ENCODE data around the gene BLVRA.

The BLVRA gene

GRCh38 chr7:43750016-43750887 lies 8.2 kb upstream of the BLVRA start:
- DNase-seq: no peak

GRCh38 chr7:43752411-43752810 lies 6.1 kb upstream of the BLVRA start:
- no peak for DNase-seq

- DNase-seq: no peak
Observed at GRCh38 chr7:43753271-43753810, 5.1 kb upstream of the BLVRA start.

GRCh38 chr7:43753843-43754242 lies 4.6 kb upstream of the BLVRA start:
- no peak for DNase-seq

GRCh38 chr7:43754596-43754995 lies 3.9 kb upstream of the BLVRA start:
- no peak for DNase-seq

GRCh38 chr7:43756368-43757072 lies 2.0 kb upstream of the BLVRA start:
- peak; percentile 37 for DNase-seq

GRCh38 chr7:43757073-43757720 lies 1.3 kb upstream of the BLVRA start:
- DNase-seq: no peak

- peak; percentile 52 for DNase-seq
Observed at GRCh38 chr7:43758822-43759683, 573 bp downstream of the BLVRA start.

- no peak for DNase-seq
Observed at GRCh38 chr7:43760861-43761260, 2.4 kb downstream of the BLVRA start.

- DNase-seq: no peak
Observed at GRCh38 chr7:43761382-43761781, 2.9 kb downstream of the BLVRA start.

GRCh38 chr7:43761938-43762692 lies 3.6 kb downstream of the BLVRA start:
- DNase-seq: no peak

GRCh38 chr7:43763183-43763582 lies 4.7 kb downstream of the BLVRA start:
- DNase-seq: no peak

- peak; percentile 65 for DNase-seq
Observed at GRCh38 chr7:43764039-43764761, 5.7 kb downstream of the BLVRA start.

- DNase-seq: no peak
Observed at GRCh38 chr7:43764807-43765491, 6.5 kb downstream of the BLVRA start.

GRCh38 chr7:43766564-43766963 lies 8.1 kb downstream of the BLVRA start:
- DNase-seq: no peak

- DNase-seq: no peak
Observed at GRCh38 chr7:43767311-43767710, 8.8 kb downstream of the BLVRA start.

GRCh38 chr7:43768201-43768886 lies 9.9 kb downstream of the BLVRA start:
- DNase-seq: no peak

GRCh38 chr7:43768887-43769272 lies 10.4 kb downstream of the BLVRA start:
- DNase-seq: peak; percentile 26

- no peak for DNase-seq
Observed at GRCh38 chr7:43769281-43769680, 10.8 kb downstream of the BLVRA start.

Data from activated CD4-positive, alpha-beta T cell treated with anti-CD3 and anti-CD28 coated beads for 48 hours (primary cell).